ENCODE results near the gene NR3C2.

The NR3C2 gene

DNA sequence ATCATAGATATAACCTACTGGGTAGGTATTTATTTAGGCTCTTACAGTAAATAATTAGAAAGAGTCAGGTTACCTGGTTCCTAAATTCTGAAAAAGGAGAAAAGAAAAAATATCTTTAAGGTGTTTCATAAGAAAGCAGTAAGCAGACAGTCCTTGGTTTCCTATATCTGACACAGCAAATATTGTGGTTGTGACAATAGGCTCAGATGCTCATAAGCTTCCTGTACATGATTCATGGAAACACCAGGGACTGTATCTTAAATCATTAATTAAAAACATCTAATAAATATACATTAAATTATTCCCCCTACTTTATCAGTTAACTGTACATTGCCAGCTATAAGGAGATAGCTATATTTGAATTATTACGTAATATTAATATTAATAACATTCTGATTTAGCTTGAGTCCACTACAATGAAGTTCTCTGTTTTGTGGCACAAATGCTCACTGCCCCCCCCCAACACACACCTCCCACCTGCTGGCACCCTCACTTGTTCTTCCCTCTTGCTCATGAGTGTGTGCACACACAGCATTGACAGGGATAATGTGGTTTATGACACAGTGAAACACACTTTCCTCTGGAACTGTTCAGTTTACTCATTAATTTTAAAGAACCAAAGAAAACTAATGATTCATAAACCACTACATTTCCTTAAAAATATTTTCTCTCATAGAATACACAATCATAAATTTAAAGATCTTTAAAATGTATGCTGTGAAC lies 187.4 kb downstream of the NR3C2 start:
- DNase-seq: no peak

DNA sequence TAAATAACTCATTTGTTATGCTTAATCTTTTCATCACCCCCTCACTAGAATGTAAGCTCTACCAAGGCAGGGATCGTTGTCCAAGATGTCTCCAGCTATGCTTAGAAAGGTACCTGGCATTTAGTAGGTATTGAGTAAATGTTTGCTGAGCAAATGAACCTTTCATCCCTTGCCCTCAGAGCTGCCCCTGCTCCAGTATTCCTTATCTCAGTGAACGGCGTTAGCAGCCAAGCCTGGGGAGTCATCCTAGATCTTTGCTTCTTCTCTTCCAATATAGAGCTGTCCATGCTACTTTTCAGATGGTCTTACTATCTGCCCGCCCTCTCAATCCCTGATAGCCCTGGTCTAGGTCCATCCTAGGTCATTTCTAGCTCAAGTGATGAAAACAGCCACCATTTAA lies 188.4 kb downstream of the NR3C2 start:
- DNase-seq: no peak

DNA sequence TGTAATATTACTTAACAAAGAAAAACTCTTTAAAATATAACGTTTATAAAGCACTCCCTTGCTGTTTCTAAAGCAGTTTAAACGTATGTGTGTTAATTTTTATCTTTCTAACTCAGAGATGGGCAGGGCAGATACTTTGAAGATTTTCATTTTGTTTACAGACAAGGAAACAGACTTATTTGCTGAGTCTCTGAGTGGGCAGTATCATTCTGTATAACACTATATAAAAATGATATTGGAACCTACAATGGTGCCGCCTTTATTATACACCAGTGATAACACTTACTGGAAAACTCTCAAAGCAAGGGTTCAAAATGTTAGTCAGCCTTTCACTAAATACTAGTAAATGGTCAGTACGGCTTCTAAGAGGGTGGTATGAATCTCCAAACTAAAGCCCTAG lies 193.4 kb downstream of the NR3C2 start:
- no peak for DNase-seq

DNA sequence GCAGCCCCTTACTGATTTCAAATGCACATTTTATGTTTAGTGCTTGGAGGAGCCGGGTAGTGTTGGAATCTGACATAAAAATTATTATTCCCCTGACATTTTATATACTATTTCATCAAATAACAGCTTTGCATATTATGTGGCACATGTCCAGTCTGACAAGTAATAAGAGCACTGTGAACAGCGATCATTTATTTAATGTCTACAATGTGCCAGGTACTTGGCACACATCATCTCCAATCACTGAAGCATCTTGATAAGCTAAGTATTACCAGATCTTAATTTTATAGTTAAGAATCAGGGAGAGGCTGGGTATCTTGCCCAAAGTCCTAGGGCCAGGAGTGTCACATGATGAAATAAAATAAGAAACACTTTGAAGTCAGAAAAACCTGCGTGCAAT lies 197.2 kb downstream of the NR3C2 start:
- DNase-seq: no peak

DNA sequence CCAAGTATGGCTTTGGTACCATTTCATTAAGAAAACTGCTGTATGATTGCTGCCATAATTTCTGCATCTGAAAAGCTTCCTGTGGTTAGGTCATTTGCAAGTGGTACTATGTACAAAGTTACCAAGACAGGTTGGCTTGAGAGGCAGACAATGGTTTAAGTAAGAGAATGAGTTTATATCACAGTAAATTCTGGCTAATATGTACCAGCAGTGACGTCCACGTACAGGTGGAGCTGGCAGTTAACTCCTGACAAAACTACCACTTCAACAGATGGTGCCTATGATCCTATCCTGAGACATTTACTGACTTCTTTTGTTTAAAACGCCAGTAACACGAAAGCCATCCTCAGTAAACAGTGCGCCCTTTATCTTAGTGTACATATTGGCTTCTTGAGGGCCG lies 198.4 kb downstream of the NR3C2 start:
- DNase-seq: no peak

DNA sequence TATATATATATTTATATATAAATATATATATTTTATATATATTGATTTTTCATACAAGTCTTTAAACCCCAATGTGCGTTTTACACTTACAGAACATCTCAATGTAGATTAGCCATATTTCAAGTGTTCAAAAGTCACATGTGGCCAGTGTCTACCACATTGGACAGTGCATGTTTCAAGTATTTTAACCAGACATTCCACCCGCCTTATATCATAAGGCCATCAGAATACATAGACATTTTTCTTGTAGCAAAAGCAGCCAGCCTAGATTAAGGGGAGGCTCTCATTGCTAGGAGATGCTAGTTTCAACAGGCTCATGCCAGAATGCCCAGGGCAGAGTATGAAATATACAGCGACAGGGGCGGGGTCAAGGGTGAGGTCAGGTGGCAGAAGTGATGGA lies 202.0 kb downstream of the NR3C2 start:
- DNase-seq: no peak

DNA sequence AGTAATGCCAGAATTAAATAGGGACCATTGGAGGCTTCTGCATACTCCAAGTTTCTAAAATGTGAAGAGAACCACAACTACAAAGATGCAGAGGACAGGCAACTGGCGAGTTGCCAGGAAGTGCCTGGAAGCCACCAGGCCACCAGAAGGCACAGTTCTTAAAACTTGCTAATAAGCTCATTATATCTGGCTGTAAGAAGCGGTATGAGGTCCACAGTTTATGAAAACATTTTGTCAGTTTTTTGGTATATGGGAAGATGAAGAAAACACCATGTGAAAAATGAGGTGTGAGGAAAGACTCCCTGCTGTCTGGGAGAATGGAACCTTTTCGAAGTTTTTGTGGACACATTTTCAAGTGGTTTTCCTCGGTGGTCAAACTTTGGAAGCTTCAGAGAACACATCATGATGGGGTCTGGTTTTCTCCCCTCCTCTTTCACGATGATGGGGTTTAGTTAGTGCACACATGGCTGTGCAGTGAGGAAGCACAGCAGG lies 202.7 kb downstream of the NR3C2 start:
- DNase-seq: no peak

DNA sequence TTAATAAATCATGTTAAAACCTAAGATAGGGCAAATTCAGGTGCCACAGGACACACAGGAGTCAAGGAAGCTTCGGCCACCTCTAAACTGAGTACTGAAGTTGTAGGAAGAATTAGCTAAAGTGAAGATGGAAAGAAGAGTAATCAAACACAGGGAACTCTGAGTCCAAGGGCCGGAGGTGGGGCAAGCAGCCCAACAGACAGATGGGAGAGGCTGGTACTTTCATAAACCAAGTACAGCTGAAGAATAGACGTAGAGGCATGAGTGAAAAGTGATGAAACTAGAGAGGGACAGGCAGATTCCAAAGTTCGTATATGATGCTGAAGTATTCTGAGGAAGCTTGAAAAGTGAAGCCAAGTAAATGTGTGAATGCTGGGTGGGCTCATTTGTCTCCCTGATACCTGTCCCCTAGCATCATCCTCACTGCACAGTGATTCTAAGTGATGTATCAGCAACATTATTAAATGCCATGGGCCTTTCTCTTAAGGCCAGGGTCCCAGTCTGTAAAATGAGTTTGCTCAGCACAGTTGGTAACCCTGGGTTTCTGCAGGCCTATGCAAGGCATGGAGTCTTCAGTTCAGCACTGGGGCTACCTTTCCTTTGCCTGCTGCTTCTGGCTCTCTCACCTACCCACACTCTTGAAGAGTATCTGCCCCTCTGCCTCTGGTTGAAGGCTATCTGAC lies 203.3 kb downstream of the NR3C2 start:
- DNase-seq: no peak

DNA sequence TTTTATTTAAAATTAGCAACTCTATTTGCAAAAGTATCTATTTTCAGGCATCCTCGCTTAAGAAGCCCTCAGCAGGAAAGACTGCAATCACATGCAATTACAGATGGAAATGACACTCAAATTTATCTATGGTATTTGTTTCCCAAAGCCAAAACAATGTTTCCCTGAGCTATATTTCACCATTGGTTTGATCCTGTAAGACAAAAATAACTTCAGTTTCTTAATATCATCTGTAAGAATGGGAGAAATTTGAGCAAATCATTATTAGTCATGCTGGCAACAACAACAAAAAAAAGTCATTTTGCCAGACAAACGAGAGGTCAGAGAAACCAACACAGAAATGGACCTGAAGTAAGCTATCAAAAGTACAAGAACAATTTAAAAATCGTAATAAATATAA lies 204.1 kb downstream of the NR3C2 start:
- DNase-seq: no peak

DNA sequence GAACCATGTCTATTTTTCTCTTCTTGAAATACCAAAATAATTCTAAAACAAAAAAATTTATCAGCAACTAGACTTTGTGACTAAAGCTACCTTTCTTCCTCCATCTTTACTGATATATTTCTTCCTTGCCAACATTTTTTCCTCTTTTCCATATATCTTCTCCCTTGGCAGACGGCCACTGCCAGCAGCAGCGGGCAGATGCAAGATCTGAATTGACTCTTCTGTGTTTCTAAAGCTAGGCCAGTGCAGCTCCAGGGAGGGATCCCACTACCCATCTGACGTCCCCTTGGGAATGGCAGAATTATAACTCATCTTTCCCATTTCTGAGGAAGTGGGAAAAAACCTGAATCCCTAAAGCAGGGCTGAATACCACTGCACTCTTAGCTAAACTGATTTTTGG lies 206.4 kb downstream of the NR3C2 start:
- no peak for DNase-seq

DNA sequence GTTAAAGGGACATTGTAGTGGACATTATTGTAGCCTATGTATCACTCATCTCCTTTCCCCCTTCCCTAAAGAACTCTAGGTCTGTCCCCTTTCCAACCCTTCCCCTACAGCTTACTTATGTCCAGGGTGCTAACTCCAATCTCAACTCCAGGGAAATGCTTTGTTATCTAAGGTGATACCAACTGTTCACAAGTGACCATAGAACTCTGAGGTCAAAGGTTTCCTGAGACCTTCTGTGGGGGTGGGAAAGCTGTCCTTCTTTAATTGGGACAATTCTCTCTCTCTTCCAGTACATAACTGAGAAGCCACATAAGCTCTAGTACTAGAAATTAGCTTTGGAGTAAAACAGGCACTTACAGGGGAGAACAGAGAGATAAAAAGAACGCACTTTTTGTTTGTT lies 212.4 kb downstream of the NR3C2 start:
- no peak for DNase-seq

DNA sequence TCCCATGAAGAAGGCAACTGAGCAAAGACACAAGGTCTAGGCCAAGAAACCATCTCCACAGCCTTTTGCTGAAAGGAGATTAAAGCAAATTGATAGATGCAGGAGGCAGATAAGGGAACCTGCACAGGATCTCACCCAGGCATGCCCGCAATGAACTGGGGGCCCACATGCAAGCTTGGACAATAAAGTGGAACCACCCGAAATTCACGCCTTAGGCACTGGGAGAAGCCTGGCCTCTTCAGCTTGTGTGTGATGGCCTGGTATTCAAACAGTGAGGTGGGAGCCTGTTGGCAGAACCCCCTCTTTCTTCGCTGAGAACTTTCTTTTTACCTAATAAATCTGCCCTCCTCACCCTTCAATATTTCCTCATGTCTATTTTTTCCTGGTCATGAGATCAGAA lies 213.2 kb downstream of the NR3C2 start:
- no peak for DNase-seq

DNA sequence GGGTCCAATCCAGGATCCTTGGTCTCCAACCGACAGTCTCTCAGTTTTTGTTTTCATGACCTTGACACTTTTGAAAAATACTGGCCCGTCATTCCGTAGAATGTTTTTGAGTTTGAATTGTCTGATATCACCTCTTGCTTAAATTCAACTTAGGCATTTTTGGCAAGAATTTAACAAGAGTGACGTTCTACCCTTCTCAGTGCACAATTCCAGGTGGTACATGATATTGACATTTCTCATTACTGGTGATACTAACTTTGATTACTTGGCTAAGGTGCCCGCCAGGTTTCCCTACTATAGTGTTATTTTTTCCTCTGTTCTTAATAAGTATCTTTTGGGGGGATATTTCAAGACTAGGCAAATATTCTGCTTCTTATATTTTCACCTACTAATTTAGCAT lies 215.1 kb downstream of the NR3C2 start:
- DNase-seq: no peak

DNA sequence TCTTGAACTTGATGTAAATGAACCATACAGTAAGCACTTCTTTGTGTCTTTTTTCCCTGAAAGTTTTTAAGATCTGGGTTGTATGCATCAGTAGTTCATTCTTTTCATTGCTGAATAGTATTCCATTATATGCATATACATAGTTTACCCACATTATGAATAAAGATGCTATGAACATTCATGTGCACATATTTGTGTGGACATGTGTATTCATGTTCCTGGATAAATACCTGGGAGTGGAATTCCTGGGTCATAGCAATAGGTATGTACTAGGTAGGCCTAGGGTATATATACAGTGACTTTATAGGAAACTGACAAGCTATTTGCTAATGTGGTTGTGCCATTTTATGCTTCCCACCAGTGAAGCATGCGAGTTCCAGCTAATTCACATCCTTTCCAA lies 215.9 kb downstream of the NR3C2 start:
- no peak for DNase-seq

DNA sequence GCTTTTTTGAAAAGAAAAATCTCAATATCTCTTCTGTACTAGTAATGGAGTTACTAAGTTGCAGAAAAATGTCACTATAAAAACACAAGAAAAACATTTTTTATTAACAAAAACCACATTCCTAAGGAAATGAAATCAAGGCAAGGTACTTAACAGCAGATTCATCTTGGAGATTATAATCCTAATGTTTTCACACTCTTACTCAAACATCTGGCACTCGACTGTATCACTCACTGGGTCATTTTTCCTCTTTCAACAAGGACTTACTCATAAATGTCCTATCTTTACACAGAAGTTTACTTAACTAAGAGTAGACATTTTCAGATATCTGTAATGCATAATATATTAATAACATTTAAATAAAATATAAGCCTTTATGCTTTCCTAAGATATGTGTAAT lies 216.6 kb downstream of the NR3C2 start:
- DNase-seq: no peak

DNA sequence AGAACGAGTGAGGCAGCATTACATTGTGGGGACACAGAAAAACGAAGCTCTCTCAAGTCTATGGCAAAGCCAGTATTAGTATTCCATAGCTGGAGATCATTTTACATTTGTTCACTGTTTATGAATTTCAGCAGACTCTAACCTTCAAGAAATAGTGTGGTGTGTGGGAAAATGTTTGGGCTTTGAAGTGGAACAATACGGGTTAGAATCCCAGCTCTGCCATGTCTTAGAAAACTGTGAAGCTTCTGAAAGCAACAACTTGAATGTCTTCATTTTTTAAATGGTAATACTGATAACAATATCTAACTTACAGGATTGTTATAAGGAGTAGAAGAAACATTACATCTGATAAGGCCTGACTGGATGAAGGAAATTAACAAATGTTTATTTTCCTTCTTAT lies 217.7 kb downstream of the NR3C2 start:
- no peak for DNase-seq

DNA sequence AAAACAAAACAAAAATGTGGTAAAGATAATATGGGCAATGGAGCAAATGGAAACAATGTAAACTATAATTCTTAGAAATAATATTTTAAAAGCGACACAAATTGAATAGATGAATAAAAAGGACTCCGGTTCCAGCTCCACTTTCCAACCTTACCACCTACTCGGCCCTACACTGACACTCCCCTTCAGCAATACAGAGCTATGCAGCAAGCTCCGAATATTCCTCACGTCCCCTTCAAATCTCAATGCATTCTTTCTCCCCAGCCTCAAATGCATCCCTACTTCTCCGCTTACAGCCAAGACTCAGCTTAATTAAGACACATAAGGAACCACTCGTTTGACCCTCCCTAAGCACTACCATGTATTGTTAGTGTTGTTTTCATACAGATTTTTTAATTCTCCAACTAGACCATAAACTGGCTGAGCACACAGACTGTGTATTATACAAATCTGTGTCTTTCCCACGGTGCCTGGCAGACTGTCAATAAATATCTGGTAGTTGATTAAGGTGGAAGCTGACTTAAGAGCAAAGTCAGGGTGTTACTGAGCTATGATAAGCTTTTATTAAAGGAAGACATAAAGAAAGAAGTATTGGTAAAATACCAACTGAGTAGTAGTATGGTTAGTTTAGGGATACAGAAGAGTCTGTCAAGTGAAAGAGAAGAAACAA lies 219.1 kb downstream of the NR3C2 start:
- no peak for DNase-seq

DNA sequence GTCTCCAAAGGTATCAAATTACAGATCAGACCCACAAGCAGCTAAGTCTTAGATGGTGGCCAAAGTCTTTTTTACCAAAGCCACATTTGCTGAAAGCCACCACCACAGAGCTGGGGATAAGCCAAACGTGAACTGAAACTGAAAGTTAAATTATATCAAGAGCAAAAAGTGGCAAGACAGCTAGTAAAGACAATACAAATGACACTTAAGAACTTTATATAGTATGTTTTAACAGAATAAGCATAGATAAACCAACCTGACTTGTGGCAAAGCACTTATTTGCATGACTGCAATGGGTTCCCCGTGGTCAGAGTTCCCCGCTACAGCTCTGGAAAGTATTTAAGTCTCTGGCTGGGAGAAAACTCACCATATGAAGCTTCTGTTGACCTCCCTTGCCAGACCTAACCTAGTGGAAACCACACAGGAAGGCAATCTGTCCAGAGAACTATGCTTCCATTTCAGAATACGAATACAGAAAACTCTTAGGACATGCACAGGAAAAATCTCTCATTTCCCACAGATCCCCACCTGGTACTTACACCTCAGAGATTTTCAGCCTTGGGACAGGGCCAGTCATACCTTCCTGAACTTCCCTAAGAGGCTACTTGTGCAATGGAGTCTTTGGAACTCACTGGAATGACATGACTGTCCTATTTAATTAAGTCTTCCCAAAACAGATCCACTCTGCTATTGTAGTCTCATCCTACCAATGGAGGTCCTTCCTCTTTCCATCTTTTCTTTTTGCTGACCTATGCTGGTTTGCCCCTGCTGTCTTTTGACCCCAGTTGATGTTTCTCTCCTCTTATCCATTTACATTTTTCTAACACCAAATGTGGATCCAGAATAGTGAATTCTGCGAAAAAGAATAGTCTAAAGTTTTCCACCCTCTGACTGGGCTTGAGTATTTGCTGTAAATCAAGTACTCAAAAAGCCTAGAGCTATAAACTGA lies 225.1 kb downstream of the NR3C2 start:
- peak; percentile 36 for DNase-seq

DNA sequence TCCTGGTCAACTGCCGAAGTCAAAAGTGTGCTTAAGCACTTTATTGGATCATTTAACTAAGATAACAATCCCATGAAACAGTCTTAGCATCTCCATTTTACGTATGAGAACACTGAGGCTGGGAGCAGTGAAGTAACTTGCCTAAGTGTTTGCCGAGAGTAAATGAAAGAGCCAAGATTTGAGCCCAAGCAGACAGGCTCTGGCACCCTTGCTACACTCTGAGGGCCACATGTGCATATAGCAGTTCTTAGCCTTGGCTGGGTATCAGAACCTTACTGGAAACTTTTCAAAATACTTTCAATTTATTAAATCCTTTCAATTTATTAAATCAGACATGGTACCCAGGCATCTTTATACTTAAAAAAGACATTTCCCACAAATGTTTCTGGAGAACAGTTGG lies 225.9 kb downstream of the NR3C2 start:
- DNase-seq: no peak

DNA sequence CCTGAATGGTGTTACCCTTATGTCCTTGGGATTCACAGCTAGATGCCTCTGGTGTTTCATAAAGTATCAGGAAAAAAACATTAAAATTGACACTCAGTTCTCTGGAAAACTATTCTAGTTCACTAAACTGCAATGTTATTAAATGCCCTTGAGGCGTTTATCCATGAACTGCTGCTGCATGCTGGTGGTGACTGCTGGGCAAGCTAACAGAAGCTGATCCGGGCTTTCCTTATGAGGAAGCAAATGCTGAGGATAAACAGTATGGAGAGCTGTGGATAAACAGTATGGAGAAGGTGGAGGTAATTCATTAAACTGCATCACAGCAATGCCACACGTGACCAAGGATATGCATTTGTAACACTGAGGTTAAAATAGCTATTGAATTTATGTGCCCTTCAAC lies 227.0 kb downstream of the NR3C2 start:
- no peak for DNase-seq

DNA sequence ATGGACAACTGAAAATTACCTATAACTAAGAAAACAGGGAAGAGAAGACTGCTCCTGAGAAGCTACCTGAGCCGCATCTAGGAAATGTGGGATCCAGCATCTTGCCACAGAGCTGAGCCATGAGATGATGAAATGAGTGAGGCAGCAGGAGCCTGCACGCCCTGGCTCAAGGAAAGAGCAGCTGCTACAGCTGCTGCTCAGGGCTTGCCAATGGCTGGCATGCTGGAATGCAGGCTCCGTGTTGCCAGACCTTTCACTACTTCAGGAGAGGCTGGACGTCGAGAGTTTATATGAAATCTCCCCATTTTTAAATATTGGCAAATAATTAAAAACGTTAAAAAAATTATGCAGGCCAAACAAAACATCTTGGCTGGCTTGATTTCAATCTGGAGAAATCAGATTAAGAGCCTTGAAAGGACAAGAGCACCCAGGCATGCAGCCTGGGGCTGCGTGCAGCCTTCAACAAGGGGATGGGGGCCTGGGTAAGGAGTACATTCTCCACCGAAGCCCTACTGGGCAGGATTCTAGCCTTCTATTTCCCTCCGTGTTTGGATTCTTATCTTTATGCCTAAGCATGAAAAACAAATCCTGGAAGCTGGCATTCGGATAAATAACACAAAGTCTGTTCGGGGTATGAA lies 227.6 kb downstream of the NR3C2 start:
- DNase-seq: no peak

DNA sequence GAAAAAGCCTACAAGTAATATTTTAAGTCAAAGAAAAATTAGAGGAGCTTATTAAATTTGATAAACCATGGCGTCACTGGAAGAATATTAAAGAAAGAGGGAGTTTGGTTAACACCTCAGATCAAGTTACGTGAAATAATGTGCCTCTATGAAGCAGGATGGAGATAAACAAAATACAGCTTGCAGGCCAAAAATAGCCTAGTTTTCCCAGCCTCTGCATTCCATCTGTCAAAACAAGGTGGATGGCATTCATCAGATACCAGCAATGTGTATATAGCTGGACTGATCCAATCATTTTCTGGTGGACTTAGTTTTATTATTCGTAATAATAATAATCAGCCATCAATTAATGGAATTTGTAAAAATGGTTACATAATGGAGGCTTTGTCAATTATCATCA lies 230.7 kb downstream of the NR3C2 start:
- no peak for DNase-seq

DNA sequence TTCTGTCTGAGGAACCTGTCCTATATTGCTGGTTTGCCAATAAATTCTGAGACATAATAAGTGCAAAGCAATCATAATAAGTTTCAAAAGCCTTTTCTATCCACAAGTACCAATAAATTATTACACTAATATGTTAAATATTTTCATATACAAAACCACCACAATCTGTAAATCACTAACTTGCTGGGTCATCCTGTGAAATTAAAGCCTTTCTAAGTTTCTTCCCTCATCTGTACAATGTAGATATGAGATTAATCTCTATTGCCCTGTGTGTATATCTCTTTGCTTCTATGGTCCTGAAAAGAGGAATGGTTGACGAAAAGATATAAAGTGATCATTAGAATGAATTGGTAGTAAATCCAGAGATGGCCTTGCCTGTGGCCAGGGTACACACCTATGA lies 231.6 kb downstream of the NR3C2 start:
- no peak for DNase-seq

Data from NCI-H526 treated with DMSO at 0.1 percent for 48 hours (cell line).